HG02610 (cell line): ENCODE data around the gene HMMR.
A peak's percentile ranks its signal among the peaks of the same experiment; 100 is the strongest.
"Not testable (repeated sequence)": the region's sequence is repeated elsewhere in the genome, so short reads cannot be mapped to it uniquely, and the experiment has no call there.

ENCODE experiments used
- ATAC-seq: cut with Tn5 transposase; IDR thresholded peaks from one replicate; pipeline ENCODE4 v1.9.1; 2021; ENCODE audit warnings: mild to moderate bottlenecking, moderate library complexity; ENCODE audit not compliant: unreplicated experiment

Gene HMMR

GRCh38 chr5:163505368-163506094 lies 45.1 kb downstream of the HMMR start, which contains the start of gene MAT2B:
TSS of gene MAT2B (plus strand) at chr5:163505619. CDS start at chr5:163505687, 68 bp downstream.
- ATAC-seq, result peak; percentile 89

DNA sequence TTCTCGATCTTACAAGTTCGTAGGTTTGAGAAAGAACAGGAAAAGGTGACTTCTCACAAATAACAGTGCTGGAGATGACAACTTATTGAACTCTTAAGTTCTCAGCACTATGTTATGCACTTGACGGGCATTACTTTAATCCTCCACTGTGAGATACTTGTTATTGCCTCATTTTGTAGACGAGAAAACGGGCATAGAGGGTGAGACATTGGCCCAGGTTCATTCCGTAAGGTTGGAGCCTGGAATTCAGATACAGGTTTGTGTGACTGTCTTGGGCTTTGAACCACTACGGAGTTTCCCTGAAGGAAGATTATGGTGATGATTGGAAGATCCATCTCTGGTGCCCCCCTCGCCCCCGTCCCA lies 45.6 kb downstream of the HMMR start:
- no peak for ATAC-seq

DNA sequence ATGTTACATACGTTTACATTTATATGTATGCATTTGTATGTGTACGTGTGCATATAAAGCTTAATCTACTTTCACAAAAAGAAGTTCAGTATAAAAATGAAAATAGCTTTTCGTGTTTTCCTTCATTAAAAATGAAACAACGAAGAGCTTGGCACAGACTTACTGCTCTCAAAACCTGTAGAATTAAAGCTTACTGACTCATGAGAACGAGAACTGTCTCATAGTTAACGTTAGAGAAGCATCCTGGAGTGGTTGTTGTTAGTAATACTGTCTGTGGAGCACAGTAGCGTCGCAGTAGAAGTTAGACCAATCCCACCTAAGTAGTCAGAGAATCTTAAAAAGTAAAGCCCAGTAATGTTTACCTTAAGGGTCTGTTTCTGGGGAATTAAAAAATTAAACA lies 46.3 kb downstream of the HMMR start:
- ATAC-seq, result no peak

GRCh38 chr5:163508753-163509152 lies 48.3 kb downstream of the HMMR start:
- ATAC-seq, result no peak

DNA sequence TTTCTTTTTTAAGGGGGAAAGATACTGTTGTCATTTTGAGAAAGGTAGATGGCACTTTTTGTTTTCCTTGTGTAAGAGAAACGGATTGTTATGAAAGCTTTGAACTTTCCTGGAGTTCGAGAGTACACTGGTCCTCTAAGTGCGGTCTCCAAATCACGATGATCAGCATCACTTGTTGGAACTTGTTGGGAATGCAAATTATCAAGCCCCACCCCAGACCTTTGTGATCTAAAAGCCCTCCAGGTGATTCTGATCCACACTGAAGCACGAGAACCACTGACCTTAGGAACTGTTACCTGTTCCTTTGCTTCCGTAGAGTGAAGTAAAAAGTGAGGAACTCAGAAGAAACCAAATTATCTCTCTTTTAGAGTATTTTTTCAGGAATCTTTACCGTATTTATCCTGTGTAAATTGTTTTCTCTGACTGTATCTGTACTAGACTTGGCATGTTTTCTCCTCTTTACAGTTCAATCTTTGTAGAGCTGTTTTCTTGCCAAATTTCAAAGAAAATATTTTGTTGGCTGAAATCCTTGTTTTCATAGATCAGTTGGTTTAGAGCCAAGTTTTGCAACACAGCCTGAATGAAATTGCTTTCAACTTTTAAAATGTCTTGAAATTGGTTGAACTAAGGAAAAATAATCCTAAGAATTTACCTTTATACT lies 49.0 kb downstream of the HMMR start:
- ATAC-seq, result no peak

DNA sequence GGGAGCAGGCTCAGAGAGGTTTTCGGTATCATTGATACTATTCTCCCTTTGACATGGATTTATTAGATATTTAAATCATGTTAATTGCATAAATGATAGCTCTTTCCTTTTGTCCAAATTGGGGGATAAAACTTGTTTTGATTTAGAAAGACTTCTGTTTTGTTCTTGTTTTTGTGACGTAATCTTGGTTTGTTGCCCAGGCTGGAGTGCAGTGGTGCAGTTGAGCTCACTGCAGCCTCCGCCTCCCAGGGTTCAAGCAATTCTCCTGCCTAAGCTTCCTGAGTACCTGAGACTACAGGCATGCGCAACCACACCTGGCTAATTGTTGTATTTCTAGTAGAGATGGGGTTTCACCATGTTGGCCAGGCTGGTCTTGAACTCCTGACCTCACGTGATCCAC lies 52.1 kb downstream of the HMMR start:
- no peak for ATAC-seq

DNA sequence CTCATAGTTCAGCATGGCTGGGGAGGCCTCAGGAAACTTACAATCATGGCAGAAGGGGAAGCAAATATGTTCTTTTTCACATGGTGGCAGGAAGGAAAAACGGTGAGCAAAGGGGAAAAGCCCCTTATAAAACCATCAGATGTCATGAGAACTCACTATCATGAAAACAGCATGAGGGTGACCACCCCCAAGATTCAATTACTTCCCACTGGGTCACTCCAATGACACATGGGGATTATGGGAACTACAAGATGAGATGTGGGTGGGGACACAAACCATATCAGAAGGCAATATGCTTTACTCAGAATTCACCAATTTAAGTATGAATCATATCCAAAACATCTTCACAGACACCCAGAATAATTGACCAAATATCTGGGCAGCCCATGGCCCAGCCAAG lies 64.7 kb downstream of the HMMR start:
- no peak for ATAC-seq

- no peak for ATAC-seq
Observed at GRCh38 chr5:163529698-163530097, 69.3 kb downstream of the HMMR start.

- ATAC-seq, result no peak
Observed at GRCh38 chr5:163531272-163531671, 70.8 kb downstream of the HMMR start.

DNA sequence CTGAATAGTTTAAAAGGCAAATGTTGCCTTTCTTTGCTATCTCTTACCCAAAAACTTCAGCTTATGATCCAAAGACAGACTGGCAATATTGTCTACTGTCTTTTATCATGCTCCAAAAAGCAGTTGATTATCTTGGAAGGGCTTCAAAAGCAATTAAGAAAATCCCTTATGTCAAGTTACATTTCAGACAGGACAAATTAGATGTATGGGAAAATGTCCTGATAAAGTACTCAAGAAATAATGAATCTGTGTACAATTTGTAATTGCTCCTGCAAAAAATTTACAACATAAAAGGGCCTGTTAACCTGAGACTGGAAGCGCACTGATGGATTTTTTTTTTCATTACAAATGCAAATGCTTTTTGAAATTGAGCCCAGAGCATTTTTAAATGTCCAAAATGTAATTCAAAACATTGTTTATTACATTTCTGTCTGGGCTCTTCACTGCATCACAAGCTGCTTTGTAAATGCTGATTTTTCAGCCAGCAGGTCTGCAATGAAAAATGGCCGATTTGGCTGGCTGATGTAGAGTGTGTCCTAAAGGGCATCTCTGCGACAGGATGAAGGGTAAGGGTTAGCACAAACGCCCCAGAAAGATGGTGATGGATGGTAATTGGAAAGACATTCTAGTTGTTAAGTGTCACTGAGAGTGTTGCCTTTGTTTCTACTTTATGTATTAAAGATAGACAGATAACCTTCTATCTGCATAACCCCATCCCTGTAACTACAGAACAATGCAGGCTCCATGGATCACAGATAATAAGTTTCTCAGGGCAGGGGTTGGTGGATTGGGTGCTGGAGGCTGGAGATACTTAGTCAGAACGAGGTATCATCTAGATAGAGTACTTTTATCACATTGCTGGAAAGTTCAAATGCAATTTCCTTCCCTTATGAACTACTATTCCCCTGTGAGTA lies 72.0 kb downstream of the HMMR start:
- ATAC-seq, result no peak

GRCh38 chr5:163533223-163533622 lies 72.8 kb downstream of the HMMR start:
- ATAC-seq, result no peak

GRCh38 chr5:163534492-163535094 lies 74.2 kb downstream of the HMMR start:
- no peak for ATAC-seq

DNA sequence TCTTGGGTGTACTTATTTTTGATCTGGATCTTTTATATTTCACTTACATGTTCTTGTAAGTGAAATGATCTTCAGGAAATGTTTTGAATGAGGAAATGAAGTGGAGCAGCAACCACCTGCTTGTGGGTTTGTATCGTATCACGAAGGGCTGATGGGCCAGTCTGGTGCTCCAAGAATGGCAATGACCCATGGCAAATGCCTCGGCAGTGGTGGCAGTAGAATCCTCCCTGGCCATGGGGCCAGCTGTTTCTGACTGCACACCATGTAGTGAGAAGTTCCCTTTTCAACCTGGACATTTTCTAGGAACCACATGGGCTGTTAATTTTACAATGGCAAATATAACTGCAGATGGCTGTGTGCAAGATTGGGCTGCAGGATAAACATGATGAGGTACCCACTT lies 74.9 kb downstream of the HMMR start:
- ATAC-seq, result no peak

DNA sequence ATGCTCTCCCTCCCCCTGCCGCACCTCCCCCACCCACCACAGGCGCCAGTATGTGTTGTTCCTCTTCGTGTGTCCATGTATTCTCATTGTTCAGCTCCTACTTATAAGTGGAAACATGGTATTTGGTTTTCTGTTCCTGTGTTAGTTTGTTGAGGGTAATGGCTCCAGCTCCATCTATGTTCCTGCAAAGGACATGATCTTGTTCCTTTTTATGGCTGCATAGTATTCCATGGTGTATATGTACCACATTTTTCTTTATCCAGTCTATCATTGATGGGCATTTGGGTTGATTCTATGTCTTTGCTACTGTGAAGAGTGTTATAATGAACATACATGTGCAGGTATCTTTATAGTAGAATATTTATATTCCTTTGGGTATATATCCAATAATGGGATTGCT lies 76.0 kb downstream of the HMMR start:
- ATAC-seq, result not testable (repeated sequence)

DNA sequence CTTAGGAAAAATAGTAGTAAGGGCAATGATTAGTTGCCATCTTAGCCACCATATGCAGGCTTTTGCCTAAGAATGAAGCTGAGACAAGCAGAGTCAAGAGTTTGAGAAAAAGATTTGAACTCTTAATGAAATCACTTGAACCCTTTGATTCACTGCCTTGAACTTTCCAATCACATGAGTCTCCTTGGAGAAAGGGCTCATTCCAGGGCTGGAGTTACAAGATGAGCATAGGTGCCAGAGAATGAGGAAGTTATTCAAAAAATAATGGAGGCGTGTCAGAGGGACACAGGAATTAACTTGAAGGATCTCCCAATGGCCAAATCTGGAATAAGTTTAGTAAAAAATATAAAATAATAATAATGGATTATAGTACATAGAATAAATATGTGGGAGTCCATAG lies 80.3 kb downstream of the HMMR start:
- no peak for ATAC-seq
